HepG2 (cell line): ENCODE measurements around the gene CD209.

Experiments
- EZH2 ChIP-seq: conservative IDR thresholded peaks from 2 replicates; pipeline ENCODE4 v1.6.1; 2012; ENCODE audit warnings: mild to moderate bottlenecking, low read depth, low read length, moderate library complexity
- JUND ChIP-seq: sonication (generic); formaldehyde crosslinking; IDR thresholded peaks from 2 replicates; pipeline ENCODE4 v1.8.0; 2022; ENCODE audit warnings: mild to moderate bottlenecking, missing genetic modification reagents
- KAT8 ChIP-seq: IDR thresholded peaks from 2 replicates; pipeline ENCODE4 v1.6.1; 2016; ENCODE audit warnings: missing genetic modification reagents, missing compliant biosample characterization
- NFIC ChIP-seq: IDR thresholded peaks from 2 replicates; pipeline ENCODE4 v1.6.1; 2012; ENCODE audit warnings: mild to moderate bottlenecking, low read length, inconsistent platforms
- ZNF121 ChIP-seq: sonication (generic); formaldehyde crosslinking; IDR thresholded peaks from 2 replicates; pipeline ENCODE4 v1.5.0; 2020; ENCODE audit warnings: mild to moderate bottlenecking, missing genetic modification reagents
- ZNF17 ChIP-seq: sonication (generic); formaldehyde crosslinking; IDR thresholded peaks from 2 replicates; pipeline ENCODE4 v1.5.0; 2020; ENCODE audit warnings: mild to moderate bottlenecking, missing genetic modification reagents
- ZNF333 ChIP-seq: sonication (generic); formaldehyde crosslinking; IDR thresholded peaks from 2 replicates; pipeline ENCODE4 v1.4.0; 2020; ENCODE audit warnings: mild to moderate bottlenecking, missing genetic modification reagents, borderline replicate concordance
- ZNF501 ChIP-seq: sonication (generic); formaldehyde crosslinking; IDR thresholded peaks from 2 replicates; pipeline ENCODE4 v1.5.1; 2020; ENCODE audit warnings: mild to moderate bottlenecking, moderate library complexity, missing genetic modification reagents
- ZNF775 ChIP-seq: sonication (generic); formaldehyde crosslinking; IDR thresholded peaks from 2 replicates; pipeline ENCODE4 v1.4.0; 2020; ENCODE audit warnings: missing genetic modification reagents, mild to moderate bottlenecking, moderate library complexity, borderline replicate concordance
- TF ChIP-seq, protein P1 (sequence below): sonication (generic); formaldehyde crosslinking; IDR thresholded peaks from 2 replicates; pipeline ENCODE4 v1.5.0; 2020; ENCODE audit warnings: mild to moderate bottlenecking, missing genetic modification reagents, moderate library complexity

- TF ChIP-seq ZNF775: no peak
- no peak for TF ChIP-seq EZH2
- no peak for TF ChIP-seq NFIC
- no peak for TF ChIP-seq JUND (CRISPR knock-in tag)
- TF ChIP-seq ZNF17 (CRISPR knock-in tag): no peak
- no peak for TF ChIP-seq ZNF121 (CRISPR knock-in tag)
- TF ChIP-seq, protein P1, sequence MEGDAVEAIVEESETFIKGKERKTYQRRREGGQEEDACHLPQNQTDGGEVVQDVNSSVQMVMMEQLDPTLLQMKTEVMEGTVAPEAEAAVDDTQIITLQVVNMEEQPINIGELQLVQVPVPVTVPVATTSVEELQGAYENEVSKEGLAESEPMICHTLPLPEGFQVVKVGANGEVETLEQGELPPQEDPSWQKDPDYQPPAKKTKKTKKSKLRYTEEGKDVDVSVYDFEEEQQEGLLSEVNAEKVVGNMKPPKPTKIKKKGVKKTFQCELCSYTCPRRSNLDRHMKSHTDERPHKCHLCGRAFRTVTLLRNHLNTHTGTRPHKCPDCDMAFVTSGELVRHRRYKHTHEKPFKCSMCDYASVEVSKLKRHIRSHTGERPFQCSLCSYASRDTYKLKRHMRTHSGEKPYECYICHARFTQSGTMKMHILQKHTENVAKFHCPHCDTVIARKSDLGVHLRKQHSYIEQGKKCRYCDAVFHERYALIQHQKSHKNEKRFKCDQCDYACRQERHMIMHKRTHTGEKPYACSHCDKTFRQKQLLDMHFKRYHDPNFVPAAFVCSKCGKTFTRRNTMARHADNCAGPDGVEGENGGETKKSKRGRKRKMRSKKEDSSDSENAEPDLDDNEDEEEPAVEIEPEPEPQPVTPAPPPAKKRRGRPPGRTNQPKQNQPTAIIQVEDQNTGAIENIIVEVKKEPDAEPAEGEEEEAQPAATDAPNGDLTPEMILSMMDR (CRISPR knock-in tag): no peak
- no peak for TF ChIP-seq ZNF333
- TF ChIP-seq ZNF501: no peak
- TF ChIP-seq KAT8 (CRISPR knock-in tag): no peak
Measured at GRCh38 chr19:7795555-7796161, 48.3 kb upstream of the CD209 start.
